ENCODE data around the gene PABPN1L. TPM values are rescaled to one million over a fixed set of nuclear protein-coding genes. Genes with fewer than 3 reads are reported as not detected.

PABPN1L gene
- total RNA-seq, 1 donor from 2014 or later: not detected

DNA sequence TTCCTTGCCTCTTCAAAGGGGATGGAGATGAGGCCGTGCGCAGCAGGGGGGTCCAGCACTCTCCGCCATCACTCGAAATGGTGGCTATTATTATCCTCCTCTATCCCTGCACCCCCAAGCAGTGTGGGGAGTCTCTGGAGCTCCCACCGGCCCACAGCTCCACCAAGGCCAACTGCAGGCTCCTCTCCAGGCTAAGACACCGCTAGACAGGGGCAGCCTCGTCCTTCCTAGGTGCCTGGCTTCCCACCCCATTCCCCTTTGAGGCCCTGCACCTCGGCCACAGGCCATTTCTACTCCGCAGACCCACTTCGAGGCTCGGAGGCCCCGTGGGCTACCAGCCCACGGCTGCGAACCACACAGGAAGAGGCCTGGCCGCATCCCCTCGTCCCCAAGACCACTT is 39.6 kb upstream of the PABPN1L start:
- Mint-ChIP-seq H3K27me3 (ENCODE audit: low read depth, unreplicated experiment) (peaks cover 15% of the 10 kb centered on the region), H3K4me1 (ENCODE audit: low read depth, unreplicated experiment) (peaks cover 6% of the 10 kb centered on the region)

DNA sequence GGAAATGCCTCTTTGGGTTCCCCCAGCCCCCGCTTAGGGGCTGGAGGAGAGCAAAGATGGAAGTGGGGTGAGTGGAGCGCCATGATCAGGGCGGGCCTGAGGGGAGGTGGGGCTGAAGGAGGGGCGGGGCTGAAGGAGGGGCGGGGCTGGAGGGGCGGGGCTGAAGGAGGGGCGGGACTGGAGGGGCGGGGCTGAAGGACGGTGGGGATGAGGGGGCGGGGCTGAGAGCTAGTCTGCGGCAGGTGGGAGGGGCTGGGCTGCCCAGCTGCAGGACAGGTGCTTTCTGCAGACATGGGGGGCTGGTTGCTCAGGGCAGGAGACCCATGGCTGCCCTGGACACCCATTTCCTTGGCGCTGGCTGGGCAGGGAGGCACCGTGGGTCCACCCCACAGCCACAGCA is 39.1 kb upstream of the PABPN1L start:
- Histone ChIP-seq H2AFZ (ENCODE audit: low read depth, low read length) (no peak overlapping the region), H3K9me3 (ENCODE audit: insufficient read depth, low read depth, low read length) (no peaks in the 10 kb centered on the region), H3K4me3 (ENCODE audit: insufficient read depth, low read depth, low read length) (no peak overlapping the region), H3K27ac (ENCODE audit: low read depth, low read length) (no peak overlapping the region), H3K36me3 (ENCODE audit: insufficient read depth, low read length) (no peaks in the 10 kb centered on the region), H4K20me1 (ENCODE audit: insufficient read depth, low read length) (no peaks in the 10 kb centered on the region), H3K79me2 (ENCODE audit: insufficient read depth, low read length) (no peaks in the 10 kb centered on the region), H3K9ac (ENCODE audit: low read length) (no peak overlapping the region), H3K27me3 (ENCODE audit: insufficient read depth, low read length) (no peaks in the 10 kb centered on the region), H3K4me1 (ENCODE audit: insufficient read depth, low read length) (peaks cover 3% of the 10 kb centered on the region), H3K4me2 (ENCODE audit: low read length) (no peak overlapping the region)
- TF ChIP-seq, protein P1, sequence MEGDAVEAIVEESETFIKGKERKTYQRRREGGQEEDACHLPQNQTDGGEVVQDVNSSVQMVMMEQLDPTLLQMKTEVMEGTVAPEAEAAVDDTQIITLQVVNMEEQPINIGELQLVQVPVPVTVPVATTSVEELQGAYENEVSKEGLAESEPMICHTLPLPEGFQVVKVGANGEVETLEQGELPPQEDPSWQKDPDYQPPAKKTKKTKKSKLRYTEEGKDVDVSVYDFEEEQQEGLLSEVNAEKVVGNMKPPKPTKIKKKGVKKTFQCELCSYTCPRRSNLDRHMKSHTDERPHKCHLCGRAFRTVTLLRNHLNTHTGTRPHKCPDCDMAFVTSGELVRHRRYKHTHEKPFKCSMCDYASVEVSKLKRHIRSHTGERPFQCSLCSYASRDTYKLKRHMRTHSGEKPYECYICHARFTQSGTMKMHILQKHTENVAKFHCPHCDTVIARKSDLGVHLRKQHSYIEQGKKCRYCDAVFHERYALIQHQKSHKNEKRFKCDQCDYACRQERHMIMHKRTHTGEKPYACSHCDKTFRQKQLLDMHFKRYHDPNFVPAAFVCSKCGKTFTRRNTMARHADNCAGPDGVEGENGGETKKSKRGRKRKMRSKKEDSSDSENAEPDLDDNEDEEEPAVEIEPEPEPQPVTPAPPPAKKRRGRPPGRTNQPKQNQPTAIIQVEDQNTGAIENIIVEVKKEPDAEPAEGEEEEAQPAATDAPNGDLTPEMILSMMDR (IDR thresholded peaks at IDR 0.05; ENCODE audit: insufficient read depth, low read depth, low read length): no peak
- H3K27ac Mint-ChIP-seq (ENCODE audit: unreplicated experiment): no peak overlapping the region
- H3K27me3 Mint-ChIP-seq (ENCODE audit: low read depth, unreplicated experiment): peaks cover 13% of the 10 kb centered on the region
- DNase-seq (ENCODE audit: low read depth) (no peak), FAIRE-seq (no peak)
- peaks cover 6% of the 10 kb centered on the region for H3K4me1 Mint-ChIP-seq (ENCODE audit: low read depth, unreplicated experiment)
- no peaks in the 10 kb centered on the region for H3K9me3 Mint-ChIP-seq (ENCODE audit: unreplicated experiment)
- H3K4me3 Mint-ChIP-seq (ENCODE audit: unreplicated experiment): no peak overlapping the region
- no peaks in the 10 kb centered on the region for H3K36me3 Mint-ChIP-seq (ENCODE audit: low read depth, unreplicated experiment)

More for the DNA sequence above, 39.6 kb upstream of the PABPN1L start:
- Mint-ChIP-seq H3K9me3 (ENCODE audit: unreplicated experiment) (no peaks in the 10 kb centered on the region), H3K27ac (ENCODE audit: unreplicated experiment) (no peak overlapping the region), H3K36me3 (ENCODE audit: low read depth, unreplicated experiment) (no peaks in the 10 kb centered on the region), H3K4me3 (ENCODE audit: unreplicated experiment) (no peak overlapping the region)
- H3K36me3 ChIP-seq (ENCODE audit: insufficient read depth, low read length): no peaks in the 10 kb centered on the region
- FAIRE-seq (no peak), DNase-seq (ENCODE audit: low read depth) (no peak)
- H3K4me3 ChIP-seq (ENCODE audit: insufficient read depth, low read depth, low read length): no peak overlapping the region
- no peaks in the 10 kb centered on the region for H3K27me3 ChIP-seq (ENCODE audit: insufficient read depth, low read length)
- TF ChIP-seq, protein P1 (IDR thresholded peaks at IDR 0.05; ENCODE audit: insufficient read depth, low read depth, low read length): no peak
- TF ChIP-seq EZH2 (IDR thresholded peaks at IDR 0.05; ENCODE audit: insufficient read depth, low read length): no peak
- peaks cover 5% of the 10 kb centered on the region for H3K4me1 ChIP-seq (ENCODE audit: insufficient read depth, low read length)
- H3K4me2 ChIP-seq (ENCODE audit: low read length): no peak overlapping the region
- H3K27ac ChIP-seq (ENCODE audit: low read depth, low read length): no peak overlapping the region
- no peaks in the 10 kb centered on the region for H3K79me2 ChIP-seq (ENCODE audit: insufficient read depth, low read length)
- no peaks in the 10 kb centered on the region for H4K20me1 ChIP-seq (ENCODE audit: insufficient read depth, low read length)
- no peaks in the 10 kb centered on the region for H3K9me3 ChIP-seq (ENCODE audit: insufficient read depth, low read depth, low read length)
- no peak overlapping the region for H2AFZ ChIP-seq (ENCODE audit: low read depth, low read length)
- no peak overlapping the region for H3K9ac ChIP-seq (ENCODE audit: low read length)

DNA sequence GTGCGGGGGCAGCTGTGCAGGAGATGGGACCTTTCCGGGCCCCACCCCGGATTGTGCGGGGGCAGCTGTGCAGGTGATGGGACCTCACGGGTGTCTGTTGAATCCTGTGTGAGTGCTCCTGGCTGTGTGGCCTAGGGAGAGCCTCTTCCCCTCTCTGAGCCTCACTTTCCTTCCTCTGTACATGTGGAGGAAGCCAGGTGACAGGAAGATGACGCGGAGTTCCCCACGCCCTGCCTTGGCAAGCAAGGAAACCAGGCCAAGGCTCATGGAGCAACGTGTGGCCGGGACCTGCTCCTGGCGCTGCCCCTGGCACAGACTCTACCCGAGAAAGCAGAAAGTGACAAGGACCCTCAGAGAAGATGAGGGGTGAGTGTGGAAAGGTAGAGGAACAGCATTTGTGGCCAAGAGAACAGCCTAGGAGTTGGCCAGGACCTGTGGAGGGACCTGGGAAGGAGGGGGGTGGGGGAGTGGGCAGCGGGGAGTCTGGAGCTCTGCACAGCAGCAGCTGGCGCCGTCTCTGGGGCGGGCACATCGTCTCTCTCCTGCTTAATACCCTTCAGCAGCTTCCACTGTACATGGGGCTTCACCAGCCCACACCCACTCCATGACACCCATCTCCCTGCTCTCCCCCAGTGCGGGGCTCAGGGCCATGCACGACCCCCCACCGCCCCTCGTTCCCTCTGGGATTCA is 38.4 kb upstream of the PABPN1L start:
- no peak overlapping the region for H3K4me2 ChIP-seq (ENCODE audit: low read length)

More for the DNA sequence above, 38.4 kb upstream of the PABPN1L start:
- H3K4me1 Mint-ChIP-seq (ENCODE audit: low read depth, unreplicated experiment): peaks cover 6% of the 10 kb centered on the region
- Histone ChIP-seq H3K27me3 (ENCODE audit: insufficient read depth, low read length) (no peaks in the 10 kb centered on the region), H2AFZ (ENCODE audit: low read depth, low read length) (no peak overlapping the region), H4K20me1 (ENCODE audit: insufficient read depth, low read length) (no peaks in the 10 kb centered on the region), H3K36me3 (ENCODE audit: insufficient read depth, low read length) (no peaks in the 10 kb centered on the region), H3K4me1 (ENCODE audit: insufficient read depth, low read length) (peaks cover 3% of the 10 kb centered on the region), H3K9ac (ENCODE audit: low read length) (no peak overlapping the region), H3K27ac (ENCODE audit: low read depth, low read length) (no peak overlapping the region), H3K4me3 (ENCODE audit: insufficient read depth, low read depth, low read length) (no peak overlapping the region), H3K9me3 (ENCODE audit: insufficient read depth, low read depth, low read length) (no peaks in the 10 kb centered on the region), H3K79me2 (ENCODE audit: insufficient read depth, low read length) (no peaks in the 10 kb centered on the region)
- no peaks in the 10 kb centered on the region for H3K36me3 Mint-ChIP-seq (ENCODE audit: low read depth, unreplicated experiment)
- H3K27ac Mint-ChIP-seq (ENCODE audit: unreplicated experiment): no peak overlapping the region
- H3K4me3 Mint-ChIP-seq (ENCODE audit: unreplicated experiment): no peak overlapping the region
- H3K27me3 Mint-ChIP-seq (ENCODE audit: low read depth, unreplicated experiment): peaks cover 11% of the 10 kb centered on the region
- TF ChIP-seq EZH2 (IDR thresholded peaks at IDR 0.05; ENCODE audit: insufficient read depth, low read length): no peak
- TF ChIP-seq, protein P1 (IDR thresholded peaks at IDR 0.05; ENCODE audit: insufficient read depth, low read depth, low read length): no peak
- no peaks in the 10 kb centered on the region for H3K9me3 Mint-ChIP-seq (ENCODE audit: unreplicated experiment)
- FAIRE-seq (no peak), DNase-seq (ENCODE audit: low read depth) (no peak)

All from astrocyte (in vitro differentiated cells and primary cell).